HG03045 (cell line): ENCODE data around the gene CHSY1.

Experiments
- ATAC-seq: cut with Tn5 transposase; IDR thresholded peaks from one replicate; pipeline ENCODE4 v1.9.1; 2021; ENCODE audit warnings: mild to moderate bottlenecking, moderate library complexity; ENCODE audit not compliant: unreplicated experiment

The CHSY1 gene

DNA sequence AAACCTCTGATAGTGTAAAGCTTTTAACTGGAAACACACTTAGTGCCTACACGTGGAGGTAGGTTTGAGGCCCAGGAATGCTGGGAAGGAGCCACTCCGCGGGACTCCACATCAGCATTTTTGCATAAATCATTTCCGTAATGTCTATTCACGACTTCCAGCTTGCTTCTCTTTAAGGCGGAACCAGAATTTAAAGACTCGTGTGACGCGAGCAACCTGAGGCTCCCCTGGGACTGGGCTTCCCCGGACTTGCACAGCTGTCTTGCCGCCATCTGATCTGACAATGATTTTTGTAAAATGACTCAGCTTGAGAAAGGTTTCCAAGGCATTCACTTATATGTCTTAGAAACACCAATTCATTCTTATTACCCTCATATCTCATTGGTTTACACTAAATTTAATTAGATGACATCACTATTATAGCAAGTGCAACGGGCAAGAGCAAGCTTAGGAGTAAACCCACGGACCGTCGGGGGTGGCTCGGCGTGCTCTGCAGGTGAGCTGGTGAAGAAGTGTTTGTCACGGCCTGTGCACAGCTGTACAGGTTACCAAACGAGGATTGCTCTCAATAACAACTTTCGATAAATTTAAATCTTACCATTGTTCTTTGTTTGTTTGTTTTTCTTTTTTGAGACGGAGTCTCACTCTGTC lies 95.2 kb downstream of the CHSY1 start:
- ATAC-seq = peak; percentile 81

DNA sequence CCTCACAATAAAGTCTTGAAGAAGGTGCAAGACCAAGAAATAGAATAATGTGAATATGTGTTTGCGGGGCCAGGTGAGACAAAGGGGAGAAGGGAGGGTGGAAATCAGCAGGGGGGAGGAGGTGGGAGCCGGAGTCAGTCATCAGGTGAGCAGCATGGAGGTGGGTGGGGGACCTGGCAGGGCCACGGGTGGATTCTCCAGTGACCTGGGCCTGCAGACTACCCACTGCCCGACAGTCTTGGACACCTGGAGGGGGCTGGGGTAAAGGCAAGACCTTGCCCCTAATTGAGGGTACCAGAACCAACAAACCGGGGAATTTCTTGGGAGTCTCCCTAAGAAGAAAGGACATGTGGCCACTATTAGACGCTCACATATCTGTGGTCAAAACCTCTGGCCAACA lies 95.8 kb downstream of the CHSY1 start:
- no peak for ATAC-seq

DNA sequence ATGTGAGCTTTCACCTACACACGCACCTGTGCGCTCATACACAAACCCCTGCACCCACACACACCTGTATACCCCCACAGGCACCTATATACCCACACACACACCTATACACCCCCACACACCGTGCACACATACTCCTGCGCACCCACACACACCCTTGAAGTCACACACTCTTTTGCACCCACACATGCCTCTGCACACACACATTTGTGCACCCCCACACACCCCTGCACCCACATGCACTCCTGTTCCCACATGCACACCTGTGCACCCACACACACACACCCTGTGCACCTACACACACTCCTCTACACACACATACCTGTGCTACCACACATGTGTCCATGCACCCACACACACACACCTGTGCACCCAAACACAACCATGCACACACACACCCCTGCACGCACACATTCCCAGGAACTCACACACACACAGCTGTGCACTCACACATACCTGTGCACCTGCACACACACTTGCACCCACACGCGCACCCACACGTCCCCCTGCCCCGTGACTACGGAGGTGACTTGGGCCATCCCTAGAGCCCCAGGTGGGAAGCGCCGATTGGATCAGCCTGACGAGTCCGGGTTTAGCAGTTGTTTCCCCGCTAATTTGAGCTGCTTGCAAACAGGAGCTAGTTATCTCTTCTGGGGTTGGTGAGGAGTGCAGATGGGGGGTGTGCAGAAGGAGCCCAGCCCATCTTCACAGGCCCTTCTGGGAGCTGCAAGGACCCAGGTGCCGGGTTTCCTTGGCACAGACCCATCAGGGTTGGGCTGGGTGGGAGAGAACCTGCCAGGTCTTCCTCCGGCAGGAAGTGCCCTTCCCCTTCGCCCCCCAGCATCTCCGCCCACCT lies 97.8 kb downstream of the CHSY1 start:
- no peak for ATAC-seq

DNA sequence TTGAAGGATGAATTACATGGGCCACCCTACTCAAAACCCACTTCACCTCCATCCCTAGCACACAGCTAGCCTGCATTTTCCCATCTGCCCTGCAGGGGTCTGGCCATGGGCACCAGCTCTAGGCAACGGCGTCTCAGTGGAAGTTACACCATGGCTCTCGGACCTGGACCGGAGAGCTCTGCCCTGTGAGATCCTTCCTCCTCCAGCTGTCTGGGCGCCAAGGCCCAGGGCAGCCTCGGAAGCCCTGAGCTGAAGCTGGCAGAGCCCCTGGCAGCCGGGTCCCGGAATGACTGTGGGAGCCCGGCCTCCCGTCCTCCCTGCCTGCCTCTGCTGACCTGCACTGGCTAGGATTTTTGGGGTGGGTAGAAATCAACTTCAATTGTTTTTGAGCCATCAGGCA lies 98.9 kb downstream of the CHSY1 start:
- ATAC-seq = no peak

DNA sequence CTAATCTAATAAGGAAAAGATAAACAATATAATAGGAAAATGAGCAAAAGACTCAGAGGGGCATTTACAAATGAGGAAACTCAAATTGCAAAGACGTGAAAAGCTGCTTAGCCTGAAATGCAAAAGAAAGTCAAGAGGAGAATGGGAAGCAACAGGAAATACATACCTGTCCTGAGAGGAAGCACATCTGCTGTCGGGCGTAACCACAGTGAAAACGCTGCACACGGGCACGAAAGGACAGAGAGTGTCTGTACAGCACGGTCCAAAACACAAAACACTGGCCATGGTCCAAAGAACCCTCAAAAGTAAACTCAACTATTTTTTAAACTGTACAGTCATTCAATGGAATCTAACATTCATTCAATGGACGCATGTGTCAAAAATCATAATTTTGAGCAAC lies 100.6 kb downstream of the CHSY1 start:
- no peak for ATAC-seq

DNA sequence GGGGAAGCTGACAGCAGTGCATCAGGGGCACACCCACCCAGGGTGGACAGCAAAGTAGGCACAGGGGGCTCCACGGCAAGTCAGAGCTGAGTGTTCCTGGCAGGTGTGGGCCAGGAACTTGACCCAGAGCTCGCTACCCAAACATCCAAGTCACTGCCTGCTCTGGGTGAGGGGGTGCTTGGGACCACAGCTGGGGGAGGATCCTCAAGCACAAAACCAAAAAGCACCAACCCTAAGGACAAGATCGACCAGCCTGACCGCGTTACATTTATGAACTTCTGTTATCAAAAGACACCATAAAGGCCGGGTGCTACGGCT lies 101.2 kb downstream of the CHSY1 start:
- no peak for ATAC-seq

DNA sequence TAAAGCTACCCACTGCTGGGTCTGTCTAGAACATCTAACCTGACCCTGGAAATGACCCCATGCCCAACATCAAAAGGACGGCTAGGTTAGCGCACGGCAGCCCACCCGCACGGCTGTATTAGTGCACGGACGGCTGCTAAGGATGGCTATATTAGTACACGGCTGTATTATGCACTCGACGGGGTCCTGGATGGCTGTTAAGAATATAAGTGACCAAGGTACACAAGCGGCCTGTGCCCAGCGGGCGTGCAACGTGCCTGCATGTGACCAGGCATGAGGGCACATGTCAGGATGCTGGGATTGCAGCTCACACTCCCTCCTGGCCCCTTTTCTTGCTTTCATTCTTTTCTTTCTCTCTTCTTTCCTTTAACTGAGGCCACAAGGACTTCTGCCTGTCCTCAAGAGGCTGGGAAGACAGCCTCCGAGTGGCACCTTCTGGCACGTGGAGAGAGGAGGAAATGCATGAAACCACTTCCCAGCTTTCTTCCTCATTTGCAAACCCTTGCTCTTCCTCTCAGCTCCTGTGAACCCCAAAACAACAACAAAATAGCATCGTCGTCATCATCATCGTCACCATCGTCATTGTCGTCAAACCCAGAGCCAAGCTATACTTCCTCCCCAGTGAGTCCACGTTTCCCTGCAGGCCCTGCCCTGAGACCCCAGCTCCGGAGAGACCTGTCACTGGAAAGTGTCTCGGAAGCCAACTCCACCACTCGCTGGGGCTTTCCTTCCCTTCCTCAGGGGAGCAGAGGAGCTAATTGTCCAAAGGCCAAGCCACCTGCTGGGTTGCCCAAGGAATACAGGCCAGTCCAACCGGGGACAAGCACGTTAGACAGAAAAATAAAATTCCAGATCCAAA lies 101.8 kb downstream of the CHSY1 start:
- no peak for ATAC-seq

DNA sequence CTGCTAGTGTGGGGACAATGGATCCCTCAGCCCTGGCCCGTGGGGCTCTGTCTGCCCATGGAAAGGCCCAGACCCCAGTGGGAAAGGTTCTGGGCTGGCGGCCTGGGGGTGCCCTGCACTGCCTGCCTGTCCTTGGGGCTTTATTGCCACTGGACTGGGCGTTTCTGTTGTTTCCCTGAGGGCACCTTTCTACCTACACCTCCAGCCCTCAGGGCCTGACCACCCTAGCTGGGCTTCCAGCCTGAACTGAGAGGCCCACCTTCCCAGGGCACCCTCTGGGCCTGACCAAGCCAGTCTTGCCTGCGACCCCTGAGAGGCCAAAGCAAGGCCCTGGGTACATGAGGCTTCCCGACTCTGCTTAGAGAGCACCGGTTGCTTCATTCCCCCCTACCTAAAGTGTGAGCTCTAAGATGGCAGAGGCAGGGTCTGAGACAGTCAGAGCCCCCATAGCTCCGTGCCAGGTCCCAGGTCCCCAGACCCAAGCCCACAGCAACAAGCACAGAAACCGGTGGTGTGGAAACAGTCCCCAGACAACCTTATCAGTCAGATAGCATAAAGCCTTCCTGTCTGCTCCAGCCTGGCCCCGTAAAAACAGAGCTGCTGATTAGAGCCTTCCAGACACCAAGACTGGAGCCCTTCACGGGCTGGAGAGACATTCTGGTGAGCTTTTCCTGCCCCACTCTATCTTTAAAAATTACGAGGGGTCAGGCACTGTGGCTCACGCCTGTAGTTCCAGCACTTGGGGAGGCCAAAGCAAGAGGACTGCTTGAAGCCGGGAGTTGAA lies 102.8 kb downstream of the CHSY1 start:
- no peak for ATAC-seq

DNA sequence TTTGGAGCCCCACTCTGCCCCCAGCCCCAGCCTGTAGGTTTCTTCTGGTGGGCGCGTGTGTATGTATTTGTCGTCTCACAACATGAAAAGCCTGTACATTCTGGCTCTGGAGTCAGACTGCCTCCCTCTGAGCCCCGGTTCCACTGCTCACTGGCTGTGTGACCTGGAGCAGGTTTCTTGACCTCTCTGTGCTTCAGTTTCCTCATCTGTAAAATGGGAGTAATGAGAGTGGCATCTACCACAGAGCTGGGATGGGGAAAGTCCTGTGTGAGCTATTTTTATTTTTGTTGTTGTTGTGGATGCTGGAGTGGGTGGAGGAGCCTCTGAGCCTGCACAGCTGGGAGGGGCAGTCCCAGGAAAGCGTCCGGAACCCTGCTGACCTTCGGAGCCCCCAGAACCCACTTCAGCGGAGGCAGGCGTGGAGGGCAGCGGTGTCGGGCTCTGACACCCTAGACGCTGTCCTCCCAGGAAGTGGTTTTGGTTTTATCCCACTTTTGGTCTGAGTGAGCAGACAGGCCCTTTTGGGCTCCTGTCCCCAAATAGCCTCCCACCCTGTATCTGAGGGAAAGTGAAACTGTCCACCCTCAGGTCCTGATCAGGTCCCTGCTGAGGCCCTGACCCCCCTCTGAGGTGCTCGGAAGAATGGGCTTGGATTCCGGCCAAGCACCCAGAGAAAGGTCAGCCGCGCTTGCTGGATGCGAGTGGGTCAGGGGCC lies 103.5 kb downstream of the CHSY1 start:
- peak; percentile 53 for ATAC-seq

DNA sequence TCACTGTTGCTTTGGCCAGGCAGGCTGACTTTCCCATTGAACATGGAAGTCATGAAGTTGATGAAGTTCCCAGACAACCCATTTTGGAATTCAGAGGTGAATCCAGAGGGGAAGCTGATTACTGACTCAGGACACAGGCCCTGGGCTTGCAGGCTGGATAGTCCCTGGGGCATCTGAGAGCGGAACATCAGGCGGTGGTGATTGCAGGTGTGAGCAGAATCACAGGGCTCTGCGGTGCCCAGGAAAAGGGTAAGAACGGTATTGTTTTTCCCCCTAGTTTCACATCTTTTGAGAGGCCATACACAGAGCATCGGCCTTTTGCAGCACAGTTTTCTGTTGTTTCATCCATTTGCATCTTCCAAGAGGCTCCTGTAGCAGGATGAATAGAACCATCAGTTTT lies 104.7 kb downstream of the CHSY1 start:
- ATAC-seq = no peak

DNA sequence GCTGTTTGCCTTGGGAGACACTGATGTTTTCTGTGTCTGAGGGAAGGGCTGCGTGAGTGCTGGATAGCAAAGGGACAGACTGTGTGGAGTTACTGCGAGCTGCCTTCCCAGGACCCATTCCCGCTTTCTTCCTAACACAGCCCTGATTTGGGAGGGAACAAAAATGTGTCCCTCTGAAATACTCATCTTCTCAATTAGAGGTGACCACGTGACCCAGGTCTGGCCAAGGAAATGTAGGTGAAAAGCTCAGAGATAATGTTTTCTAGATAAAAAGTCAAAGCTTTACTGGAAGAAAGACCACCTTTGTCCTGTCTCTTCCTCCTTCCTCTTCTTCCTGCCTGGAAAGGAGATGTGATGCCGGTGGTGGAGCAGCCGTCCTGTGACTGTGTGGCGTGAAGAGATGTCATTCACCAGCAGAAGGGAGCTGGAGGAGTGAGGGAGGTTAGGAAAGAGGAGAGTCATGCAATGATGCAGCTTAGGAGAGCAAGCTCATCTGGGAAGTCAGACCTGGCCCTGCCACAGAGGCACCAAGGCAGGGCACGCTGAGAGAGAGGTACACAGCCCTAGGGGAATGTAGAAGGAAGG lies 105.6 kb downstream of the CHSY1 start:
- ATAC-seq = no peak

DNA sequence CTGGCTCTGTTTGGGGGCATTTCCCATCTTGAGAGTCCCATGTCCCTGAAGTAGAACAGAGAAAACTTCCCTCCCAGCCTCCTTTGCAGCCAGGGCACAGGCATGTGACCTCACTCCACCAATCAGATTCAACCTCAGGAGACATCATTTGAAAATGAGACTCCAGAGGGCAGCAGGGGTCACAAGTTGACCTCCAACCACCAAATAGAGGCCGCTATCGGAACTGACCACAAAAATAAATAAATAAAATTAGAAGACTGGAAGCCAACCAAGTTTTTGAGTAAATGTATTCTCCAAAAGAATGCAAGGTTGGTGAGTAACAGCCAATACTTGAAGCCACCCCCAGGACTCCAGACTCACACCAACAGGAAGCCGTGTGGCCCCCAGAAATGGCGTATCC lies 106.5 kb downstream of the CHSY1 start:
- no peak for ATAC-seq

DNA sequence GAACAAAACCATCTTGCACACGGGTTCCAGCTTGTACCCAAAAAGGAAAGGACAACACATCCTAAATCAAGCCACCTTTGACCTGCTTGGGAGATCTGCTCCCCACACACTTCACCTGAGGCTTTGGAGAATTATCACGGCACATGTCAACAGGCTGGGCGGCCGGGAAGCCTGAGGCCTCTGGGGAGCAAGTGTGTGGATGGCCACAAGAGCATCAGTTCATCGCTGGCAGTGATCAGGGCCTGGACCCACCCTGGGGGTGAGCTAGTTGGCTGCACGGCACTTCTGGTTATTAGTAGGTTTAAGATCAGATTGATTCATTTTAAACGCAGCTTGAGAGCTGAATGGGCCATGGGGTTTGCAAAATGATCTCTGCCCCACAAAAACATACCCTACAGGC lies 108.5 kb downstream of the CHSY1 start:
- no peak for ATAC-seq

DNA sequence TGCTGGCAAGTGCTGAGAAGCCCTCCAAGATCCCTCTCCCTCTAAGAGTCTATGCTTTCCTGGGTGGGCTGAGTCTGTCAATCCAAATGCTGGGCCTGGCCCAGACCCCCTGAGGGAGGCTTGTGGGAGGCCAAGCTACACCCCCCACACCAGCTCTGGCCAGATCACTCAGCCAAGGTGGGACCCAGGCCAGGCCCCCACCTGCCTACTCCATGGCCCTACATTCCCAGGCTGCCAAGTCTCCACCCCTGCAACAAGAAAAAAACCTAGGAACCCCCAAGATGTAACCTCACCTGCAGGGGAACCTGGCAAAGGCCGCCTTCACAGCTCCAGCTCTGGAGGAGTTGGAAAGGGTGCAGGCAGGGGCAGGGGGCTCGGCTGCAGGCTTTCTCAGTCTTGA lies 109.1 kb downstream of the CHSY1 start:
- no peak for ATAC-seq

DNA sequence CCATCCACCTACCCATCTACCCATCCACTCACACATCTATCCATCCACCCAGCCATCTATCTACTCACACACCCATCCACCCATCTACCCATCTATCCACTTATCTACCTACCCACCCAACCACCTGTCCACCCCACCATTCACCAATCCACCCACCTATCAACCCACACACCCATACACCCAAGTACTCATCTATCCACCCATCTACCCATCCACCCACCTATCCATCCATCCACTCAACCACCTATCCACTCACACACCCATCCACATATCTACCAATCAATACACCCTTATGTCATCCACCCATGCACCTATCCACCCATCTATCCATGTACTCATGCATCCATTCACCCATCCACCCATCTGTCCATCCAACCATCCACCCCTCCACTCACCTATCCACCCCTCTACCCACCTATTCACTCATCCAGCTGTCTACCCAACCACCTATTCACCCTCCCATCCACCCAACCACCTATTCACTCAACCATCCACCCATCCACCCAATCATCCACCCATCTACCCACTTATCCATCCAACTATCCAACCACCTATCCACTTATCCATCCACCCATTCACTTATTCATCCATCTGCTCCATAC lies 109.8 kb downstream of the CHSY1 start:
- ATAC-seq = no peak

DNA sequence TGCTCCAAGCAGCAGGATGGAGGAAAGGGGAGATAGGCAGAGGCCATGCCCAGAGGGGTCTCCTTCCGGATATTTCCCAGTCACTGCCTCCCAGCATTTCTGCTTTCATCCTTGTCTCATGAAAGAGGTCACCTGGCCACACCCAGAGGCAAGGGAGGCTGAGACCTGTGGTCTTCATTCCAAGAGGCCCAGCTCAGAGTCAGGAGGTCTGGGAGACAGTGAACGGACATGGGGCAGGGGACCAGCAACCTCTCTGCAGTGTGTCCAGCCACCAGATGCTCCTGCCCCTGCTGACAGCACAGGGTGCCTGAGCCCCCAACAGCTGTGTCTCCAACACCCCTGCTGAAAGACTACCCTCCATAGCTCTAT lies 111.2 kb downstream of the CHSY1 start:
- no peak for ATAC-seq

DNA sequence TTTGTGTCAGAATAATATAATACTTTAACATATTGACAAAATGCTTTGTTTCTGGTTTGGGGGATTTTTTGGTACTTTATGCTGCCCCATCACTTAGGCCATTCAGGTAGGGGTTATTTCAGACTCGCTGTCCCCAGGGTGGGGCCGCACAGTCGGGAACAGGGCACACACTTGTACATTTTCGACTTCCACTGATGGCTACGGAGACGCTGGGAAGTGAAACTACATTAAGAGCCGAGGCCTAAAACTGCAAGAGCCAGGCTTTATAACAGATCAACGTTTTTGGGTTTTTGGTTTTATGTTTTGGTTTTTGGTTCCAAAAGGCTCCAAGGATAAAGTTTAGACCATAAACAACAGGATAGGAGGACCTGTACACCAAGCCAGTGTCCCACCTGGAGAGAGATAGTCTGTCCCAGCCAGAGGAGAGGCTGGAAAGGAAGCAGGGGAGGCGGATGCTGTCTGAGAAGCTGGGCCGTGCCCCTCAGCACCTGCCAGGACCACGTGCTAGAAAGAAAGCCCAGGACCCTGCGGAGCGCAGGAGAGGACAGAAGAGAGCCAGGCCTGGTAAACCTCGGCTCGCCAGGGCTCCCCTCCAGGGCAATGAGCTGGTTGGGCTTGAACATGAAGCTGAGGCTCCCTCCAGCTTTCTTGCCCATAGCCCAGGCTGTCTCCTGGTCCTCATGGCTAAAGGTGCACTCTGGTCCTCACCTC lies 111.7 kb downstream of the CHSY1 start:
- no peak for ATAC-seq

DNA sequence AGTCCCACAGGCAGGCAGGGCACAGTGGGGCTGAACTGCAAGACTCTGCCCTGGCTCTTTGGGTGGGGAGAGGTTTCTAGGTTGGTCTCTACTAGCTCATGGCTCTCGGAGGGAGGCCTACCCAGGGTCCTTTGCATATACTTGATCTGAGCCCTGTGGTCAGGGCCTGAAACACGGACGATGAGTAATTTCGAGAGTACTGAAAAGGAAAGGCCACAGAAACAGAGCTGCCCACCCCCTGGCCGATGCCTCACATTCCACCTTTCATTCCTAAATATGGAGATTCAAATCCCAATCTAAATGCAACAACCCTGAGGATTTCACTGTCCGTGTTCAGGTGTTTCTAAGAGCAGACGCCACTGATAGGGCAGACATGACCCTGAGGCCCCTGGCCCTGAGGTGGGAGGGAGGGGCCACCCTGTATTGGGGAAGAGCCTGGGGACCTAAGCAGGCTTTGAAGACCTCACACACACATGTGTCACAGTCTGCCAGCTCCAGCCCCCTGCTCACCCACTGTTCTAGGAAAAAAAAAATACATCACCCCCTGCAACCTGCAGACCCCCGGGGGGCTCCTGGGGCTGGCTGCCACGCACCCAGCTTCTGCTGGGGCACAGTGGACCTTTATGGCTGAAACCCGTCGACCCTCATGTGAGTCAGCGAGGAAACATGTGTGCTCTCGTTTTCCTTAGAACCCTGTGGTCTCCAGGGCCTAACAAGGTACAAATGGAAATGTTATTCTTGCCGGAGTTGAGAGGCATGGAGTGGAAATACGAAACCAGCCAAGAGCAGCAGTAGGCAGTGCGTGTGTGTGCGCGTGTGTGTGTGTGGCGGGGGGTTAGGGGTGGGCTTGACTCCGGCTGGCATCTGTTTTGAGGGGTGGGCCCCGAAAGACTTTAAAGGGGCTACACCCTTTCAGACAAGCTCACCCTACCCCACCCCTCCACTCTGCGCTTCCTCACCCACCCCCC lies 112.7 kb downstream of the CHSY1 start:
- ATAC-seq = peak; percentile 70
